NK-92 treated with Interleukin-12 subunit alpha and Interleukin-12 subunit beta, amount 100 ng/mL, for 24 hours (cell line): ENCODE measurements around the gene DDIT3.

Experiments used
- DNase-seq: peaks from one replicate; lab custom pipeline; 2025; lab: John Stamatoyannopoulos, UW

Gene DDIT3

DNA sequence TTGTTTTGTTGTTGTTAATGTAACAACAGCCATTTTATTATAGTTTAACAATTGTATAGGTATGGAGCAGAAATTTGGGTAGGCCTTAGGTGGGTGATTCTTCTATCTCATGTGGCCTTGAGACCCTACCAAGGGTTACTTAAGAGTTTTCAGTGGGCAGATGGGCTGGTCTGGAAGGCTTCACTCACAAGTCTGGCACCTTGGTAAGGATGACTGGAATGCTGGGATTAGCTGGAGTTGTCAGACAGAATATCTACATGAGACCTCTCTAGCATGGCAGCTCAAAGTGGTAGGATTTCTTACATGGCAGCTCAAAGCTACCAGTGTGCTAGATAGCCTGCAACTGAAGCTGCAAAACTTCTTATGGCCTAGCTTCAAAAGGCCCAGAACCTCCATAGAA lies 34.6 kb downstream of the DDIT3 start:
- no peak for DNase-seq

DNA sequence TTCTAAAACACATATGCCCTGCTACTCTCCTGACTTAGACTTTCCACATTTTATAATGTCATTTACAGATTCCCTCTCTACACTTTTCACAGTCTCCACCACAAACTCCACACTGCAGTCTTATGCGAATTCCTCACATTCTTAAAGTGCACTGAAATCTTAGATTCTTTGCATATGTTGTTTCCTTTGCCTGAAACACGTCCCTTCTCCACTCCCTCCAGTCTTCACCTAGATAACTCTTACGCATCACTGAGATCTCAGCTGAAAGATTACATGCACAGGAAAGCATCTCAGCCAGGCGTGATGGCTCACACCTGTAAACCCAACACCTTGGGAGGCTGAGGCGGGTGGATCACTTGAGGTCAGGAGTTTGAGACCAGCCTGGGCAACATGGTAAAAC lies 36.8 kb downstream of the DDIT3 start:
- DNase-seq, result no peak

DNA sequence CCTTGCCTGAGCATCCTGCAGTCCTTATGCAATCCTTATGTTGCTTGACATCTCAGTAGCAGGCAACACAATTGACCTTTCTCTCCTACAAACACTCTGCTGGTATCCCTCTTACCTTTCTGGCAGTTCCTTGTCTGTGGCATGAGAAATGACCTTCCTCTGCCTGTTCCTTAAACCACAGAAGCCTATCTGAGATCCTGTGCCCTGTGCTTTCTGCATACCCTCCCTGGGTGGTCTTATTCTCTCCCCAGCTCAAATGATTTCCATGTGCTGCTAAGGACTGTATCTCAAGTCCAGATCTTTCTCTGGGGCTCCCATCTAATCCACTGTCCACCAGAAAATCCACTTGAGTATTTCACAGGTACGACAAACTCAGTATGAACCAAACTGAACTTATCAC lies 38.6 kb downstream of the DDIT3 start:
- DNase-seq, result no peak

DNA sequence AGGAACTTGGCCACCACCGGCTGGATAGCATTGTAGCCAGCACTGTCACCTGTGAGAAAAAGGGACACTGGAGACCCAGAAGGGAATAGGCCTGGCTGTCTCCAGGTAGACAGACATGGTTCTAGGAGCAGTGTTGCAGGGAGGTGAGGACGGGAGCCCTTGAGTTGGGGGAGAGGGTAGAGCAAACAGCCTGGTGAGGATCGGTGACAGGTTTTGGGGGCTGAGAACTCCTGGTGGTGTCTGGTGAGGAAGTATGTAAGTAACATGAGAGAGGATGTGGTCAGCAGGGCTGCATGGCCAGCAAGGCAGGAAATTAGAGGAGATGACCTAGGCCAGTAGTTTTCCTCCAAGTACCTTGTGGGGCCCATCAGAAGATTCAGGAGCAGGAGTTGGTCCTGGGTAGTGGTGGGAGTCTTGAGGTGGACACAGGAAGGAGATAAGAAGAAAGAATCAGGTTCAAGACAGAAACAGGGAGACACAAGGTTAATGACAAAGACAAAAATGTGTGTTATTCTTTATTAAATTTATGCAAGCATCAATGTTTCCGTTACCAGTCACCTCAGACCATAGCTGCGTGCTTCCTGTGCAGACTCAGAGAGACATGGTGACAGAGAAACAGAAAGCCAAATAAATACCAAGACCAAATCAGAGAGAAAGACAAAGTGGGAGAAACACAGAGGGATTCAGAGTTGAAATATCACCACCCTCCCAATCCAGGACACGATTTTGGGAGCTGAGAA lies 40.8 kb downstream of the DDIT3 start, which contains the start of gene ARHGAP9:
TSS of gene ARHGAP9 (minus strand) at position 491 of the 740 bp plus-strand sequence. CDS start at position 31, 460 bp downstream.
- peak; percentile 60 for DNase-seq

DNA sequence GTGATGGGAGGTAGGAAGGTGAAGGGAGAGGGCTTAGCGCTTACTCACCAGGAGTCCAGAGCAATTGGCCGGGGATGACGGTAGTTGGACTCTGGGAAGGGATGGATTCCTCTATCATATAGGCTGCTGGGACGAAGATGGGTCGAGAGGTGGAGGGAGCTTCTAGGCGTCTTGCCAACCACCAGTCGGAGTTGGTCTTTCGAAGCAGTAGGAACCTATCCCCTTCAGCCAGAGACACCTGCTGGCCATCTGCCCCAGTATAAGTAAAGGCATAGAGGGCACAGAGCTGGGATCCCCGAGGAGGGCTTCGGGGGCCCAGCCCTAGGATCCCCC lies 41.3 kb downstream of the DDIT3 start:
- no peak for DNase-seq

DNA sequence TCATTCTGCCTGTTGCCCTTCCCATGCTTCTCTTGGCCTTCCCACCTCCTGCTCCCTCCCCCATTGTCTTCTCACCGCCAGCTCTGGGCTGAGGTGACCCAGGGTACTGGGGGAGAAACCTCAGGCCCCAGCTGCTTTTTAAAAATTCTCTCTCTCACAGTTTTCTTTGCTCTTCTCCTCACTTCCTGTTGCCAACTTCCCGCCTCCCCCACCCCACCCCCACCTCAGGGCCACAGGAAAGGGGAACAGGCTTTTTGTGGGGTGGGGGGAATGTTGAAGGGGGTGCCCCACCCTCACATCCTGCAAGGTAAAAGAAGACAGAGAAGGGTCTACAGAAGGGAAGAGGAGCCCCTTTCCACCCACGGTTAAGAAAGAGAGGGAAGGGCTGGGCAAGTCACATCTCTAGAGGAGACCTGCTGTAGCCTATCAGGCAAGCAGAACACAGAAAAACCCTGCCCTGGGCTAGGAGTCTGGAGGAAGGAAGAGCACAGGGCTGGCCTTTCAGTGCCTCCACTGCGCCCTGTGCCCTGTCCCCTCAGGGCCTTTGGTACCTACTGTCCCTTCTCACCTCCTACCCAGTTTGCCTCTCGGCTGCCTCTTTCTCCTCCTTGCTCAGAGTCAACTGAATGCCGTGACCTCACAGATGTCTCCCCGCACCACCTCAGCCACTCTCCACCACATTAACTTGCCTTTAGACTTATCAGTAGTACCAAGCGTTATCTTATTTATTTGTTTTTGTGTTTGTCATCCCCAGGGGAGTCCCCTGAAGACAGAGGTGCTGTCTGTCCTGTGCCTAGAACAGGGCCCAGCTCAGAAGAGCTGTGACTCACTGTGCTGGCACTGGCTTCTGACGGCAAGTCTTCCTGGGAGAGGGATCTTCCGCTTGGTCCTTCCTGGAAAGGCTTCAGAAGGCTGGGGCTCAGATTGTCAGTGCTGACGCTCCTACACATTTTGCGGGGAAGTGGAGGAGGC lies 42.3 kb downstream of the DDIT3 start:
- DNase-seq, result peak; percentile 35

DNA sequence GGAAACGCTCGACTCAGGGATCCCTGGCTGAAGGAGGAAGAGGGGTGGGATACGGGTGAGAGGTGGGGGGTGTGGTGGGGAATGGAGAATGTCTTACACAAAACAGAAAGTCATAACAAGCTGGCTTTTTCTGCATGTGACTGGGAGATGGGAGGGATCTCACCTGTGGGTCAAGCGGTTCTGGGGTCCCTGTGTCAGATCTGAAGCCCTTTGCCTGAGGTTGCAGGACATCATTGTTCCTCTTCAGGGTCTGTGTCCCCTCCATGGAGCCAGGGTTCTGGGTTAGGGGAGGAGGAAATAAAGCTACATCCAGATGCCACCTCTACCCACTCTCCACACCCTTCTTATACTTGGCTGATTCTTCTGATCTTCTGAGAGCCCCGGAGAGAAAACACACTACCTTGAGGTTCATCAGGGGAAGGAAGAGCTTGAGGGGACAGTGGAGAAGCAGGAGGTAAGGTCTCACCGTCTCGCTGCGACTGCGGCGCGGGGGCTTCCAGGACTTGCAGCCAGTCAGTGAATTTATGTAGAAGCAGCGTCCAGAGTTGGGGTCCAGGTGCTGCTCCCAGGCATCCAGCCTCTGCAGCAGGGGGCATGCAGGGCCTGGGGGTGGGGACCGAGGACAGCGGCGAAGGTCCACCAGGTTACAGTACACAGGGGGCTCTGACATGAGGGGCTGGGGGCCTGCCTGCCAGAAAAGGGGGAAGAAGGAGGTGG lies 43.2 kb downstream of the DDIT3 start:
- no peak for DNase-seq

DNA sequence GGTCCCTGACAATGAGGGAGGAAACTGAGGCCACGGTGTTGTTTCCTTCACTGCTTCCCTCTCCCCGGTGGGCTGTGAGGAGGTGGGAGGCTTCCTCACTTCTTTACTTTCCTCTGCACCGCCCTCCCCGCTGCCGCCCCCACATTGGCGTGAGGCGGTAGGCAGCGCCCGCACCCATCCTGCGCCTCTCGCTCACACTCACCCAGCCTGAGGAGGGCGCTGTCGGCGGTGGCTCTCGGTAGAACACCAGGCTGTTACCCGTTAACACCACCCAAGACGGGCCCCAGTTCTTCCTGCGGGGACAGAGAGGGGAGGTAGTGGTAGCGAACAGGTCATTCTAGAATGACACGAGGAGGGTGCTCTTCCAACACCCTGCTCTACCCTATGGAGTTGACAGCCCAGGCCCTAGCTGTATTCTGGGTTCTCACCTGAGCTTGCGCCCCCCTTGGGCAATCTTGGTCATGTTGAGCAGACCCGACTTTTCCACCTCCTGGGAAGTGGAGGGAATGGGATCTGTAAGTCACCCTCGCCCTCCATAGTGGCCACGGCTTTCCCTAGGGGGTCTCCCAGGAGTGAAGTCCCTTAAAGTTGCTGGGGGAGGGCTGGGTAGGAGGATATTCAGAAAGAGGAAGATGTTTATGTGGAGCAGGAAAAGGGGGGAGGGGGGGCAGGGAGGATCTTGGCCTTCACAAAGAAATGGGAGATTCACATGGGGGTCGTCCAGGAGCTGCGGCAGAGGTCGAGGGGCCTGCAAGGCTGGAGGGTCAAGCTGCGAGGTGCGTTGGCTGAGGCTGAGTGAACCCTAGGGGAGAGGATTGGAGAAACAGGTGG lies 43.9 kb downstream of the DDIT3 start:
- no peak for DNase-seq

DNA sequence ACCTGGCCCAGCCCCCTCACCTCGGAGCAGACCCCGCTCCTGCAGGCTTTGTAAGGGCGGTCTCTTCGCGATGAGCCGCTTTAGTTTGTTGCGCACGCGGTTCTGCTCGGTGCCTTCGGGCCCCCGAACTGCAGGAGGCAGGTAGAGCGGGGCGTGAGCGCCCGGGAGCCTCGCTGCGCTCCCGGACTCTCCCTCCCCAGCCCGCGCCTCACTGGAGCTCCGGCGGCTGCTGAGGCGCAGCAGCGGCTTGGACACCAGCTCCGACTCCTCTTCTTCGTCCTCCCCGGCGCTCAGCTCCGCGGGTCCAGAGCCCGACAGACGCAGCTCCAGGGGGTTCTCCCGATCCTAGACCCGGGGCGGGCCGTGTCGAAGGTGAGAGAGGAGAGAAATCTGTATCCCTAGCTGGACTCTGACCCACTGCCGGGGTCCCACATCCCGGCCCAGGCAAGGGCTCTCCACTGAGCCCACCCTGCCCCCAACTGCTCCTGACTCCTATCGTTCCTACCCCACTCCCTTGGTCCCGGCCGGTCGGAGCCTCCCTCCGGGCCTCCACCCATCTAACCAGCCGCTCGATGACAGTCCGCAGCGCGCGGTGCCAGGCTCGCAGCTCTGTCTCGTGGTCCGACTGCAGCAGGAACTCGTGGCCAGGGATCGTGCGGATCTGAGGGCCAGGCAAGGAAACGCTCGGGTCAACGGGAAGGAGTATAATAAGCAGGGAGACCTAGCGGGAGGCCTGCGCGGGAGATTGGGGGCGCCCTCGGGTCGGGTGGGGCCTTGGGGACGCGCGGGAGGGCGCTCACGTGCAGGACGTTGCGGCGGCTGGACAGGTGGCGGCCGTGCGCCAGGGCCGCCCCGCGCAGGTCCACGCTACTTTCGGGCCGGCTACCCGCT lies 44.8 kb downstream of the DDIT3 start:
- DNase-seq, result no peak

DNA sequence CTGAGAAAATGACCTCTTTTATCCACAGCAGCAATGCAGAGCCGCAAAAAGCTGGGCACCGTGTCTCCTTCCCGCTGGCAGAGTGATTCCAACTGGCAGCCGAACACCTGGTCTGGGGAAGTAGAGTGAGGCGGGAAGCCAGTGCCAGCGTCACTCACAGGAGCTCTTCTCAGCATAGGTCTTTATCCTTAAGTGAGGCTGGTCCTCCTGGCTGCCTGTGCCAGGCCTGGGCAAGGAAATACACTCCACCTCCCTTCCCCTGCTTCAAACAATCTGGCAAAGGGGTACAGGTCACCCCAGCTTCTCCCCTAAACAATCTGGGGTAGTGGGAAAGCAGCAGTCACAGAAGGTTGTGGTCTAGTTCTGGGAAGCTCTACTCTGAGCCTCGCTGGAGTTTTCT lies 45.5 kb downstream of the DDIT3 start:
- no peak for DNase-seq

DNA sequence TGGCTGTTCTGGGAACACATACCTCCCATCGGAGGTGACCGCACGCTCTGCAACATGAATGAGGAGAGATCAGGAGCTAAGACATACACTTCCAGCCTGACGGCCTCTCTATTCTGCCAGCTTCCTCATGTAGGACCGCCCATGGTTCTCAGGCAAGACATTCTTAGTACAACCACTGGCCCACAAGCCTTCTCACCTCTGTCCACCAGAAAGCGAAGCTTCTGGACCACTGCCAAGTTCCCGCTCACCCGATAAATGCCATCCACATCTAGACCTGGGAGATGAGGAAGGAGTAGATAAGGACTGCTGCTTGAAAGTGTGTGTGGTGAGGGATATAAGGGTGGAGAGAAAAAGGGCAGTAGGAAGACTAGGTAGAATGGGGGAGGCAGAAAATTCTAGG lies 45.9 kb downstream of the DDIT3 start:
- DNase-seq, result no peak

DNA sequence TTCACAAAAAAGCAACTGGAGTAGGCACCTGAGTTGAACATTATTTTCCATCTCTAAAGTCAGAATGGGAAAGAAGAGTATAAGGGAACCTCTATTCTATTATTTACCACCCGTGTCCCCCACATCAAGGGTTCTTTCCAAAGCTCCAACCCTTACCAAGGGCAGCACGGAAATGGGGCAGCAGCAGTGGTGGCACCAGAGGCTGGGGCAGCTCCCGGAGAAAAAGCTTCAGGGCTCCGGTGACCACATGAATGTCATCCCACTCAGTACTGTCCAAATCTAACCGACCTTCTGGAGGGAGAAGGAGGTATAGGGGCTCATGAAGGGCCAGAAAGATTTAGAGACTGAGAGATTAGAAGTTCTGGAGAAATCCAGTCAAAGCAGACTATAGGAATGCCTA lies 46.4 kb downstream of the DDIT3 start:
- no peak for DNase-seq

DNA sequence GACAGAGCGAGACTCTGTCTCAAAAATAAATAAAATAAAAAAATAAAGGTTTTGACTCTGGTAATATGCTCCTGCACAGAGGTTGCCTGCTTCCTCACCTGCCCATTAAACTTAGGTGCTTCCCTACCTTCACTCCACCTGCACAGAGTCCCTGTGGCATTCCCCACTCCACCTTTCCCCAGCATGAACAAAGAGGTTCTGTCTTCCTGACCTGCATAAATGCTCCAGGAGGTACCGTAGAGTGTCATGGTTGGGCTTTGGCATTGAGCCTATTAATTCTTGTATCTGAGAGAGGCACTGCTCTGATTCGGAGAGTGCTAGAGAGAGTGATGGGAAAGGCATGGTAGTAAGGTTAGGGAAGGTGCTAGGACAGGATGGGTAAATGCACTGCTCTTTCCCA lies 46.9 kb downstream of the DDIT3 start:
- no peak for DNase-seq

DNA sequence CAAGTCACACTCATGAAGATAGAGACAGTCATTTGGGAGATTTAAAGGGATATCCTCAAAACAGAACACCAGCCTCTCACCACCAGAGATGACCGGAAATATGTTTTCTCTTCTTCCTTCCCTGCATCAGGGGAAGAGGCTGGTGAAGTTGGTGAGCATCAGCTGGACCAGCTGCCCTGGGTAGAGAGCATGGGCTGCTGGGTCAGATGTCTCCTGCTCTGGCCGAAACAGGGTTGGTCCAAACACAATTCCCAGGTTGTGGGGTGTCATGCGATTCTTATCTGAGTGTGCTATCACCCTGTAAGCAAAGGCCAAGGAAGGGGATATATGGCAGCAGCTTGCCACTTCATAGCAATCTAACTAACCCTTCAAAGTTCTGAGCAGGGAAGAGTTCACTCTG lies 47.9 kb downstream of the DDIT3 start:
- no peak for DNase-seq

DNA sequence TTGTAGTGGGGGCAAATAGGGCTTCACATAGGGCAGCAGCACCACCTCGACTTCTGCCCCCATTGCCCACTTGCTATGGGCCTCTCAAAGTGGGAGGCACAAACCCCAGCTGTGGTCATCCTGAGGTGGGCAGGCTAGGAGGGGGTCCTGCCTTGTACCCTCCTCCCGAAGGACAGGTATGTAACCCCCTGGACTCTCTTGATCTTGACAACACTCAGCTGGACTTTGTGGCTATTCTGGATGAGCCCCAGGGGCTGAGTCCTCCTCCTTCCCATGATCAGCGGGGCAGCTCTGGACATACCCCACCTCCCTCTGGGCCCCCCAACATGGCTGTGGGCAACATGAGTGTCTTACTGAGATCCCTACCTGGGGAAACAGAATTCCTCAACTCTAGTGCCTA lies 48.7 kb downstream of the DDIT3 start:
- DNase-seq, result no peak

DNA sequence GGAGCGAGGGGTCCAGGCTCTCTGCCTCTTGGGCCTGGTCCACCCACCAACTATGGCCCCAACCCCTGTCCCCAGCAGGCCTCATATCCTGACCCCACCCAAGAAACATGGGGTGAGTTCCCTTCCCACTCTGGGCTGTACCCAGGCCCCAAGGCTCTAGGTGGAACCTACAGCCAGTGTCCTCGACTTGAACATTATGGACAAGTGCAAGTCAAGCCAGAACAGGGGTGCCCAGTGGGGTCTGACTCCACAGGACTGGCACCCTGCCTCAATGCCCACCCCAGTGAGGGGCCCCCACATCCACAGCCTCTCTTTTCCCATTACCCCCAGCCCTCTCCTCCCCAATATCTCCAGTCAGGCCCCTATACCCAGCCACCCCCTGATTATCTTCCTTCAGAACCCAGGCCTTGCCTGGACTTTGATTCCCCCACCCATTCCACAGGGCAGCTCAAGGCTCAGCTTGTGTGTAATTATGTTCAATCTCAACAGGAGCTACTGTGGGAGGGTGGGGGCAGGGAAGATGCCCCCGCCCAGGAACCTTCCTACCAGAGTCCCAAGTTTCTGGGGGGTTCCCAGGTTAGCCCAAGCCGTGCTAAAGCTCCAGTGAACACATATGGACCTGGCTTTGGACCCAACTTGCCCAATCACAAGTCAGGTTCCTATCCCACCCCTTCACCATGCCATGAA lies 49.2 kb downstream of the DDIT3 start:
- DNase-seq, result no peak

DNA sequence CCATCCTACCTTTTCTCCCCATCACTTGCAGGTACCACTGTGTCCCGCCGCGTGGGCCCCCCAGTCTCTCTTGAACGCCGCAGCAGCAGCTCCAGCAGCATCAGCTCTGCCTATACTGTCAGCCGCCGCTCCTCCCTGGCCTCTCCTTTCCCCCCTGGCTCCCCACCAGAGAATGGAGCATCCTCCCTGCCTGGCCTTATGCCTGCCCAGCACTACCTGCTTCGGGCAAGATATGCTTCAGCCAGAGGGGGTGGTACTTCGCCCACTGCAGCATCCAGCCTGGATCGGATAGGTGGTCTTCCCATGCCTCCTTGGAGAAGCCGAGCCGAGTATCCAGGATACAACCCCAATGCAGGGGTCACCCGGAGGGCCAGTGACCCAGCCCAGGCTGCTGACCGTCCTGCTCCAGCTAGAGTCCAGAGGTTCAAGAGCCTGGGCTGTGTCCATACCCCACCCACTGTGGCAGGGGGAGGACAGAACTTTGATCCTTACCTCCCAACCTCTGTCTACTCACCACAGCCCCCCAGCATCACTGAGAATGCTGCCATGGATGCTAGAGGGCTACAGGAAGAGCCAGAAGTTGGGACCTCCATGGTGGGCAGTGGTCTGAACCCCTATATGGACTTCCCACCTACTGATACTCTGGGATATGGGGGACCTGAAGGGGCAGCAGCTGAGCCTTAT lies 49.9 kb downstream of the DDIT3 start:
- no peak for DNase-seq

DNA sequence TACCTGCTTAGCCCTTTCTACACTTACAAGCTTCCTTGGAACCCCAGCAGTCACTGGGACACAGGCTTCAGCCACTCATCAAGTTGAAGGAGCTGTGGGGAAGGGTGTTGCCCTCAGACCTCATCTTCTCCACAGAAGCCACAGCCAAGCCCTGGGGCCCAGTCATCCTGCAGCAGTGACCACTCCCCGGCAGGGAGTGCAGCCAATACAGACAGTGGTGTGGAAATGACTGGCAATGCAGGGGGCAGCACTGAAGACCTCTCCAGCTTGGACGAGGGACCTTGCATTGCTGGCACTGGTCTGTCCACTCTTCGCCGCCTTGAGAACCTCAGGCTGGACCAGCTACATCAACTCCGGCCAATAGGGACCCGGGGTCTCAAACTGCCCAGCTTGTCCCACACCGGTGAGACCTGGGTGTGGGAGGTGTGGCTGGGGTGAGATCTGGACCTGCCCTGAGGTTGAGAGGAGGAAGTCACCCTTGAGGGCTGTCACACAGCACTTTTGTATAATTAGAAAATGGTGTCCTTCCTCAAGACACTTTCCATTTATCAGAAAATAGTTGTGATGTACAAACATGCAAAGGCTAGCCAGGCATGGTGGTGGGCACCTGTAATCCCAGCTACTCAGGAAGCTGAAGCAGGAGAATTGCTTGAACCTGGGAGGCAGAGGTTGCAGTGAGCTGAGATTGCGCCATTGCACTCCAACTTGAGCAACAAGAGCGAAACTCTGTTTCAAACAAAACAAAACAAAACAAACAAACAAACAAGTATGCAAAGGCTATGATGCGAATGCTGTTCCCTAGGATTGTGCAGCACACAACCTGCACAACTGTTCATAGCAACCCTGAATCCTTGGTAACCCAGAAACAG lies 50.8 kb downstream of the DDIT3 start:
- no peak for DNase-seq

DNA sequence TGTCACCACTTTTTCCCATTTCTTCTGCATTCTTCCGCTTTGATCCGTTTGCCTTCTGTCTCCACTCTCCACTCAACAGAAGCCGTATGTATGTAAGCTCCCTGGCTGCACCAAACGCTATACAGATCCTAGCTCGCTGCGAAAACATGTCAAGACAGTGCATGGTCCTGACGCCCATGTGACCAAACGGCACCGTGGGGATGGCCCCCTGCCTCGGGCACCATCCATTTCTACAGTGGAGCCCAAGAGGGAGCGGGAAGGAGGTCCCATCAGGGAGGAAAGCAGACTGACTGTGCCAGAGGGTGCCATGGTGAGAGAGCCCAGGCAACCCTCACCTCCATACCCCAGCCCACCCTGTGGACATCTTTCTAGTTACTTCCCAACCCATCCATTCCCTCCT lies 52.4 kb downstream of the DDIT3 start:
- DNase-seq, result no peak
